ENCODE data around the gene SPATS2L. TPM values are rescaled to one million over a fixed set of nuclear protein-coding genes. Genes with fewer than 3 reads are reported as not detected.

The SPATS2L gene
- total RNA-seq, 3 donors from 2014 or later, result 61.3 to 67.5 (median 64.5) TPM

GRCh38 chr2:200272320-200272719 lies 34.2 kb upstream of the SPATS2L start:
- intact Hi-C loops (cut with DNase I; ENCODE audit: low total_unique reads), result no loop called here
- H3K27me3 ChIP-seq, result no peaks in the 10 kb centered on the region
- no peaks in the 10 kb centered on the region for H3K36me3 ChIP-seq
- TF ChIP-seq POLR2A (IDR thresholded peaks at IDR 0.05) (no peak), POLR2AphosphoS5 (IDR thresholded peaks at IDR 0.05) (no peak), CTCF (IDR thresholded peaks at IDR 0.05) (no peak)
- no peak for DNase-seq (ENCODE audit: low spot score in 2 of 2)
- no peak overlapping the region for H3K27ac ChIP-seq
- H3K4me3 ChIP-seq, result no peak overlapping the region
- H3K4me1 ChIP-seq, result no peaks in the 10 kb centered on the region
- H3K9me3 ChIP-seq, result no peaks in the 10 kb centered on the region

GRCh38 chr2:200274116-200275075 lies 32.1 kb upstream of the SPATS2L start:
- H3K4me3 ChIP-seq, result no peak overlapping the region
- no peak for TF ChIP-seq CTCF (IDR thresholded peaks at IDR 0.05)
- no peak for TF ChIP-seq POLR2AphosphoS5 (IDR thresholded peaks at IDR 0.05)
- TF ChIP-seq POLR2A (IDR thresholded peaks at IDR 0.05), result no peak
- DNase-seq (ENCODE audit: low spot score in 2 of 2), result no peak
- H3K4me1 ChIP-seq, result no peaks in the 10 kb centered on the region
- H3K27me3 ChIP-seq, result no peaks in the 10 kb centered on the region
- H3K36me3 ChIP-seq, result no peaks in the 10 kb centered on the region
- intact Hi-C loops (cut with DNase I; ENCODE audit: low total_unique reads), result no loop called here
- no peak overlapping the region for H3K27ac ChIP-seq
- no peaks in the 10 kb centered on the region for H3K9me3 ChIP-seq

GRCh38 chr2:200275295-200276013 lies 31.0 kb upstream of the SPATS2L start:
- H3K27ac ChIP-seq, result no peak overlapping the region
- DNase-seq (ENCODE audit: low spot score in 2 of 2), result no peak
- H3K36me3 ChIP-seq, result no peaks in the 10 kb centered on the region
- H3K4me1 ChIP-seq, result no peaks in the 10 kb centered on the region
- no peaks in the 10 kb centered on the region for H3K27me3 ChIP-seq
- no peak overlapping the region for H3K4me3 ChIP-seq
- TF ChIP-seq POLR2AphosphoS5 (IDR thresholded peaks at IDR 0.05) (no peak), CTCF (IDR thresholded peaks at IDR 0.05) (no peak), POLR2A (IDR thresholded peaks at IDR 0.05) (no peak)
- no peaks in the 10 kb centered on the region for H3K9me3 ChIP-seq
- intact Hi-C loops (cut with DNase I; ENCODE audit: low total_unique reads), result no loop called here

- no peaks in the 10 kb centered on the region for H3K4me1 ChIP-seq
- DNase-seq (ENCODE audit: low spot score in 2 of 2), result no peak
- no peak overlapping the region for H3K27ac ChIP-seq
- H3K36me3 ChIP-seq, result no peaks in the 10 kb centered on the region
- TF ChIP-seq CTCF (IDR thresholded peaks at IDR 0.05), result no peak
- no peak for TF ChIP-seq POLR2A (IDR thresholded peaks at IDR 0.05)
- no peaks in the 10 kb centered on the region for H3K27me3 ChIP-seq
- no peaks in the 10 kb centered on the region for H3K9me3 ChIP-seq
- H3K4me3 ChIP-seq, result no peak overlapping the region
- intact Hi-C loops (cut with DNase I; ENCODE audit: low total_unique reads), result no loop called here
Measured at GRCh38 chr2:200276472-200276871, 30.0 kb upstream of the SPATS2L start.

All from breast epithelium (tissue), 4 donors.